IMR-90 (cell line): ENCODE measurements around the gene DCP2. TPM values are rescaled to one million over a fixed set of nuclear protein-coding genes. Genes with fewer than 3 reads are reported as not detected.

ENCODE experiments used
- ATAC-seq: fragments of 200-7000 bp; cut with Tn5 transposase; 2 replicates; pipeline ENCODE4 v1.9.1; 2020; ENCODE audit warnings: low read depth, mild to moderate bottlenecking, moderate library complexity
- BruUV-seq: library from RNA; stranded (reverse); fragments of 400-500 nt; replicated peaks from 2 replicates; lab custom pipeline; 2021; lab: Mats Ljungman, UMichigan
- CTCF ChIA-PET: fragments of 300-600 bp; formaldehyde crosslinking; extraction: SDS; loops from one replicate; lab custom pipeline; 2021; ENCODE audit warnings: antibody characterized with exemption; lab: Yijun Ruan, JAX
- POLR2A ChIA-PET: fragments of 300-600 bp; sonication (Branson Sonifier 250); formaldehyde crosslinking; loops from one replicate; lab custom pipeline; 2022; ENCODE audit warnings: antibody characterized with exemption; ENCODE audit not compliant: unreplicated experiment; lab: Charles Lee
- DNase-seq: peaks from one replicate; pipeline ENCODE4 v3.0.0; 2013
- H2AFZ ChIP-seq: replicated peaks from 2 replicates; pipeline ENCODE3; 2013; ENCODE audit warnings: low read length, mild to moderate bottlenecking; ENCODE audit not compliant: poor library complexity
- H2AK5ac ChIP-seq: 2 replicates; pipeline ENCODE4 v1.6.1; 2013; ENCODE audit warnings: low read depth, low read length, inconsistent platforms
- H2AK9ac ChIP-seq: replicated peaks from 2 replicates; pipeline ENCODE3; 2013; ENCODE audit warnings: mild to moderate bottlenecking, low read depth, low read length, moderate library complexity; ENCODE audit not compliant: poor library complexity
- H2BK120ac ChIP-seq: 2 replicates; pipeline ENCODE4 v1.6.1; 2013; ENCODE audit warnings: low read depth, low read length, inconsistent platforms
- H2BK15ac ChIP-seq: 3 replicates; pipeline ENCODE4 v1.6.1; 2013; ENCODE audit warnings: low read depth, low read length, inconsistent platforms
- H2BK20ac ChIP-seq: 2 replicates; pipeline ENCODE4 v1.6.1; 2013; ENCODE audit warnings: low read depth, mild to moderate bottlenecking, inconsistent platforms, low read length, moderate library complexity
- H2BK5ac ChIP-seq: 2 replicates; pipeline ENCODE4 v1.6.1; 2013; ENCODE audit warnings: mild to moderate bottlenecking, low read depth, low read length, inconsistent platforms; ENCODE audit not compliant: poor library complexity, severe bottlenecking
- H3K14ac ChIP-seq: replicated peaks from 2 replicates; pipeline ENCODE4 v1.6.1; 2013; ENCODE audit warnings: low read depth, low read length, inconsistent platforms
- H3K18ac ChIP-seq: 2 replicates; pipeline ENCODE4 v1.6.1; 2013; ENCODE audit warnings: low read depth, low read length, control low read depth
- H3K23ac ChIP-seq: 2 replicates; pipeline ENCODE4 v1.6.1; 2013; ENCODE audit warnings: low read depth, low read length, inconsistent platforms
- H3K27ac ChIP-seq: 2 replicates; pipeline ENCODE4 v1.5.1; 2013; ENCODE audit warnings: mild to moderate bottlenecking, control low read depth, low read length; ENCODE audit not compliant: insufficient read depth
- H3K27me3 ChIP-seq: 2 replicates; pipeline ENCODE4 v1.6.1; 2013; ENCODE audit warnings: low read length; ENCODE audit not compliant: control insufficient read depth, insufficient read depth
- H3K36me3 ChIP-seq: 2 replicates; pipeline ENCODE4 v1.6.1; 2013; ENCODE audit warnings: low read length, mixed read lengths; ENCODE audit not compliant: control insufficient read depth, insufficient read depth
- H3K4ac ChIP-seq: 2 replicates; pipeline ENCODE4 v1.6.1; 2013; ENCODE audit warnings: low read depth, low read length, inconsistent platforms
- H3K4me1 ChIP-seq: 2 replicates; pipeline ENCODE4 v1.6.1; 2013; ENCODE audit warnings: low read length, mixed read lengths; ENCODE audit not compliant: control insufficient read depth, insufficient read depth
- H3K4me2 ChIP-seq: 2 replicates; pipeline ENCODE4 v1.6.1; 2013; ENCODE audit warnings: low read depth, mild to moderate bottlenecking, control low read depth, low read length, moderate library complexity
- H3K4me3 ChIP-seq: 2 replicates; pipeline ENCODE4 v1.5.1; 2013; ENCODE audit warnings: low read depth, mild to moderate bottlenecking, control low read depth, low read length, moderate library complexity; ENCODE audit not compliant: insufficient read depth
- H3K56ac ChIP-seq: 2 replicates; pipeline ENCODE4 v1.6.1; 2013; ENCODE audit warnings: low read length, inconsistent platforms; ENCODE audit not compliant: insufficient read depth; ENCODE audit errors: extremely low read depth
- H3K79me1 ChIP-seq, 2 experiments: 2 replicates each; pipeline ENCODE4 v1.6.1; 2013; ENCODE audit warnings: low read length in 2 of 2, inconsistent platforms in 1 of 2, low read depth in 1 of 2
- H3K9ac ChIP-seq: 2 replicates; pipeline ENCODE4 v1.6.1; 2013; ENCODE audit warnings: low read depth, low read length, control low read depth
- H3K9me1 ChIP-seq: 2 replicates; pipeline ENCODE4 v1.6.1; 2013; ENCODE audit warnings: low read length, inconsistent platforms; ENCODE audit not compliant: insufficient read depth
- H3K9me3 ChIP-seq: 2 replicates; pipeline ENCODE4 v1.6.1; 2013; ENCODE audit warnings: low read length; ENCODE audit not compliant: control insufficient read depth, insufficient read depth
- H4K20me1 ChIP-seq: 2 replicates; pipeline ENCODE4 v1.6.1; 2013; ENCODE audit warnings: low read length, inconsistent platforms; ENCODE audit not compliant: insufficient read depth
- H4K5ac ChIP-seq: 2 replicates; pipeline ENCODE4 v1.6.1; 2013; ENCODE audit warnings: mild to moderate bottlenecking, low read depth, low read length, control low read depth
- H4K8ac ChIP-seq, 2 experiments: 2 replicates each; pipeline ENCODE4 v1.6.1; 2013; ENCODE audit warnings: low read depth in 2 of 2, low read length in 2 of 2, control low read depth in 1 of 2, inconsistent platforms in 1 of 2
- H4K91ac ChIP-seq: 2 replicates; pipeline ENCODE4 v1.6.1; 2013; ENCODE audit warnings: low read depth, low read length, inconsistent platforms; ENCODE audit not compliant: insufficient read depth
- BHLHE40 ChIP-seq: fragments of 150-350 bp; IDR thresholded peaks from 2 replicates; pipeline ENCODE4 v1.6.1; 2016; ENCODE audit warnings: mild to moderate bottlenecking, low read depth, low read length
- CEBPB ChIP-seq: IDR thresholded peaks from 2 replicates; pipeline ENCODE4 v1.6.1; 2012; ENCODE audit warnings: low read depth, low read length, improper control_type of control experiment
- CHD1 ChIP-seq: IDR thresholded peaks from 2 replicates; pipeline ENCODE4 v1.6.1; 2012; ENCODE audit warnings: low read depth, low read length, improper control_type of control experiment
- FOS ChIP-seq: fragments of 150-350 bp; IDR thresholded peaks from 2 replicates; pipeline ENCODE4 v1.6.1; 2016; ENCODE audit warnings: low read depth, low read length
- MAZ ChIP-seq: IDR thresholded peaks from 2 replicates; pipeline ENCODE4 v1.6.1; 2012; ENCODE audit warnings: low read depth, mild to moderate bottlenecking, low read length, improper control_type of control experiment, moderate library complexity, borderline replicate concordance
- NFE2L2 ChIP-seq: fragments of 150-350 bp; IDR thresholded peaks from 2 replicates; pipeline ENCODE4 v1.6.1; 2016; ENCODE audit warnings: low read depth, mild to moderate bottlenecking, low read length
- POLR2A ChIP-seq: IDR thresholded peaks from 2 replicates; pipeline ENCODE4 v1.6.1; 2012; ENCODE audit warnings: mild to moderate bottlenecking, low read depth, low read length
- RAD21 ChIP-seq: IDR thresholded peaks from 2 replicates; pipeline ENCODE4 v1.6.1; 2012; ENCODE audit warnings: low read length, improper control_type of control experiment
- RCOR1 ChIP-seq: IDR thresholded peaks from 2 replicates; pipeline ENCODE4 v1.6.1; 2012; ENCODE audit warnings: mild to moderate bottlenecking, low read length, improper control_type of control experiment; ENCODE audit not compliant: insufficient replicate concordance
- RFX5 ChIP-seq: IDR thresholded peaks from 2 replicates; pipeline ENCODE4 v1.8.0; 2012; ENCODE audit warnings: low read depth, mild to moderate bottlenecking, low read length, moderate library complexity
- SMC3 ChIP-seq: fragments of 150-350 bp; IDR thresholded peaks from 2 replicates; pipeline ENCODE4 v1.6.1; 2016; ENCODE audit warnings: low read depth, mild to moderate bottlenecking, antibody characterized with exemption, low read length, moderate library complexity
- USF2 ChIP-seq: fragments of 150-350 bp; IDR thresholded peaks from 2 replicates; pipeline ENCODE4 v1.6.1; 2017; ENCODE audit warnings: mild to moderate bottlenecking, antibody characterized with exemption, low read length, low read depth
- WGBS, 2 experiments: methylation state at CpG; one replicate each; pipeline versions ENCODE4 v1.1.5 to v1.1.7; 2013; ENCODE audit warnings: missing lambda C conversion rate in 2 of 2; ENCODE audit not compliant: insufficient read length in 1 of 2; ENCODE audit errors: extremely low coverage in 2 of 2; 5-methylcytosine and 5-hydroxymethylcytosine counted together
- dilution Hi-C: fragments of 300-500 bp; cut with HindIII; formaldehyde crosslinking; loops from one replicate; pipeline ENCODE4 v1.14.3; 2018; ENCODE audit warnings: low sequenced_read_pairs; ENCODE audit not compliant: unreplicated experiment
- in situ Hi-C: fragments of 300-500 bp; cut with MboI; formaldehyde crosslinking; loops from 3 replicates; pipeline ENCODE4 v1.14.3; 2019; ENCODE audit warnings: low sequenced_read_pairs, inconsistent platforms, mixed read lengths
- intact Hi-C: fragments of 100-400 bp; cut with micrococcal nuclease; formaldehyde crosslinking; loops from 2 replicates; pipeline ENCODE4 v1.10.0; 2022
- polyA plus RNA-seq, 3 experiments: library from polyadenylated mRNA; depleted of rRNA; stranded (reverse); fragments of >200 nt; gene quantifications; 2 replicates each; pipeline ENCODE4 v1.2.3, GENCODE V29; 2012; ENCODE audit warnings: low replicate concordance in 1 of 3
- total RNA-seq: library from RNA; depleted of rRNA; stranded (reverse); fragments of >200 nt; gene quantifications from 2 replicates; pipeline ENCODE4 v1.2.3, GENCODE V29; 2012
- TF ChIP-seq, protein P1 (sequence below): fragments of 150-350 bp; IDR thresholded peaks from 2 replicates; pipeline ENCODE4 v1.6.1; 2016; ENCODE audit warnings: low read depth, mild to moderate bottlenecking, low read length, moderate library complexity, borderline replicate concordance
- TF ChIP-seq, protein P2 (sequence below): conservative IDR thresholded peaks from 2 replicates; pipeline ENCODE4 v1.5.1; 2012; ENCODE audit warnings: mild to moderate bottlenecking, low read depth, low read length, improper control_type of control experiment

Gene DCP2
- total and polyA plus RNA-seq, 2 of the 4 experiments (the other 2 are of a cell fraction): 6.9 to 18.6 TPM

DNA sequence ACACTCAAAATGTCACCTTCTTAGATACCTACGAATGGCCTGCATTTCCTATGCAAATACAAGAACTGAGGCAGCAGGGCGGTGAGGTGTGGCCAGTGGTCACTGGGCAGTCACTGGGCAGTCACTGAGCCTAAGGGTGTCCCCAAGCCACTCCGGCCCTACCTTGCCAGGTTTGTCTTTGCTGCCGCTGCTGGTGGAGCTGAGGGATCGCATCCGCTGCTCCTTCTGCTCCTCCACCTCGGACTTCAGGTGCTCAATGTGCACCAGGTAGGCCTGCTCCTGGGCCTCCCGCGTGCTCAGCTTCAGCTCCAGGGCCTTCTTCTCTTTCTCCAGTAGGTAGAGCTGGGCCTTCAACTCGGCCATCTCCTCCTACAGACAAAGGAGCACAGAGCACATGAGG lies 72.3 kb downstream of the DCP2 start:
- Histone ChIP-seq H2BK5ac (no peak overlapping the region), H3K4me2 (no peak overlapping the region), H3K9me1 (peaks cover 34% of the 10 kb centered on the region), H3K56ac (no peak overlapping the region), H2BK20ac (no peak overlapping the region), H3K9ac (no peak overlapping the region), H3K9me3 (no peaks in the 10 kb centered on the region), H3K79me1 (peaks cover 0 to 7% of the 10 kb centered on the region in 2 experiments; a peak in 2 of 4 replicates), H4K5ac (no peak overlapping the region), H3K23ac (no peak overlapping the region), H4K8ac (no peak overlapping the region), H2AFZ (no peak overlapping the region), H2AK9ac (no peak overlapping the region), H2AK5ac (no peak overlapping the region), H2BK120ac (no peak overlapping the region), H3K18ac (no peak overlapping the region), H4K91ac (no peak overlapping the region), H3K4ac (no peak overlapping the region), H3K27me3 (no peaks in the 10 kb centered on the region), H3K4me3 (no peak overlapping the region), H2BK15ac (no peak overlapping the region), H3K27ac (no peak overlapping the region), H3K36me3 (peaks cover 55% of the 10 kb centered on the region), H3K14ac (no peak overlapping the region), H3K4me1 (peaks cover 18% of the 10 kb centered on the region), H4K20me1 (no peaks in the 10 kb centered on the region)
- TF ChIP-seq CHD1 (no peak), BHLHE40 (no peak), FOS (no peak), MAZ (no peak), RAD21 (no peak), RCOR1 (no peak), RFX5 (no peak), NFE2L2 (no peak), SMC3 (no peak), CEBPB (no peak), USF2 (no peak), POLR2A (no peak)
- TF ChIP-seq, protein P1, sequence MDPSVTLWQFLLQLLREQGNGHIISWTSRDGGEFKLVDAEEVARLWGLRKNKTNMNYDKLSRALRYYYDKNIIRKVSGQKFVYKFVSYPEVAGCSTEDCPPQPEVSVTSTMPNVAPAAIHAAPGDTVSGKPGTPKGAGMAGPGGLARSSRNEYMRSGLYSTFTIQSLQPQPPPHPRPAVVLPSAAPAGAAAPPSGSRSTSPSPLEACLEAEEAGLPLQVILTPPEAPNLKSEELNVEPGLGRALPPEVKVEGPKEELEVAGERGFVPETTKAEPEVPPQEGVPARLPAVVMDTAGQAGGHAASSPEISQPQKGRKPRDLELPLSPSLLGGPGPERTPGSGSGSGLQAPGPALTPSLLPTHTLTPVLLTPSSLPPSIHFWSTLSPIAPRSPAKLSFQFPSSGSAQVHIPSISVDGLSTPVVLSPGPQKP: no peak
- TF ChIP-seq, protein P2, sequence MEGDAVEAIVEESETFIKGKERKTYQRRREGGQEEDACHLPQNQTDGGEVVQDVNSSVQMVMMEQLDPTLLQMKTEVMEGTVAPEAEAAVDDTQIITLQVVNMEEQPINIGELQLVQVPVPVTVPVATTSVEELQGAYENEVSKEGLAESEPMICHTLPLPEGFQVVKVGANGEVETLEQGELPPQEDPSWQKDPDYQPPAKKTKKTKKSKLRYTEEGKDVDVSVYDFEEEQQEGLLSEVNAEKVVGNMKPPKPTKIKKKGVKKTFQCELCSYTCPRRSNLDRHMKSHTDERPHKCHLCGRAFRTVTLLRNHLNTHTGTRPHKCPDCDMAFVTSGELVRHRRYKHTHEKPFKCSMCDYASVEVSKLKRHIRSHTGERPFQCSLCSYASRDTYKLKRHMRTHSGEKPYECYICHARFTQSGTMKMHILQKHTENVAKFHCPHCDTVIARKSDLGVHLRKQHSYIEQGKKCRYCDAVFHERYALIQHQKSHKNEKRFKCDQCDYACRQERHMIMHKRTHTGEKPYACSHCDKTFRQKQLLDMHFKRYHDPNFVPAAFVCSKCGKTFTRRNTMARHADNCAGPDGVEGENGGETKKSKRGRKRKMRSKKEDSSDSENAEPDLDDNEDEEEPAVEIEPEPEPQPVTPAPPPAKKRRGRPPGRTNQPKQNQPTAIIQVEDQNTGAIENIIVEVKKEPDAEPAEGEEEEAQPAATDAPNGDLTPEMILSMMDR: no peak
- 60% methylated on average over 1 of the region's 10 CpGs; no CpG with 5 or more reads in 1 of the 2 experiments for WGBS, 2 experiments
- ATAC-seq (no peak), DNase-seq (no peak)
- dilution Hi-C loops (no loop called here), intact Hi-C loops (no loop called here), in situ Hi-C loops (no loop called here)
- ChIA-PET POLR2A (no interaction called here), CTCF (no interaction called here)
- BruUV-seq: no TSS peak
